ENCODE results near the gene MAP2K5.

The MAP2K5 gene

GRCh38 chr15:67521783-67522568 lies 20.5 kb upstream of the MAP2K5 start:
- DNase-seq = no peak

GRCh38 chr15:67523330-67523729 lies 19.2 kb upstream of the MAP2K5 start:
- no peak for DNase-seq

DNA sequence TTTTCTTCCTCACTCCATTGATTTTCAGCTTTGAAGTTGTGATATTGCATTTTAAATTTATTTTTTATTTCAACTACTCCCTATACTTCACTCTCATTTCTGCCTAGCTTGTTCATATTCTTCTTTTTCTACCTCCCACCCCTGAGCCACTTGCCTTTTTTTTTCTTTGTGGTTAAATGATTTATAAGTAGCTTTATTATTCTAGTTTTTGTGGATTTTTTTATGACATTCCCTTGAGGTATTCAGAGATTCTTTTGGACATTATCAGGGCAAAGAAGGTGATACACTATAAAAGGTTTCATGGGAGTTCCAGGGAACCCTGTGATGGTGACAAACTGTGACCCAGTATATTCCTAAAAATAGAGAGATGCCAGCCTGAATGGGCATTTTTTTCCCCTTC lies 18.3 kb upstream of the MAP2K5 start:
- no peak for DNase-seq

DNA sequence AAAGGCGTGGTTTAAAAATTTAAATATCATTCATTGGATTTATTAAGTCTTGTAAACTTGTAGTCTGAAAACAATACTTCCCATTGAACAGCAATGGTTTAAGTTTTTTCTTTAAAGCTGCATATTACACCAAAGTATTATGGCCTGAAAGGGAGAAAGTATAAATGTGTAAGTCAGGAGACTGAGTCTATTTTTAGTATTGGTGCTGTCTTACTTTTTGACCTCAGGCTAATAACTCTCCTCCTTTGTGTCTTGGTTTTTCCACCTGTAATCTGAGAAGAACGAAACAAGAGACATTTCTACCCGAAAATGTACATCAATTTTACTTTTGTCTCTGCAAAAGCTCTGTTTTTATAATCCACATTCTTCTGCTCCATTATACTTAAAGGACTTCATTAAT lies 14.0 kb upstream of the MAP2K5 start:
- no peak for DNase-seq

DNA sequence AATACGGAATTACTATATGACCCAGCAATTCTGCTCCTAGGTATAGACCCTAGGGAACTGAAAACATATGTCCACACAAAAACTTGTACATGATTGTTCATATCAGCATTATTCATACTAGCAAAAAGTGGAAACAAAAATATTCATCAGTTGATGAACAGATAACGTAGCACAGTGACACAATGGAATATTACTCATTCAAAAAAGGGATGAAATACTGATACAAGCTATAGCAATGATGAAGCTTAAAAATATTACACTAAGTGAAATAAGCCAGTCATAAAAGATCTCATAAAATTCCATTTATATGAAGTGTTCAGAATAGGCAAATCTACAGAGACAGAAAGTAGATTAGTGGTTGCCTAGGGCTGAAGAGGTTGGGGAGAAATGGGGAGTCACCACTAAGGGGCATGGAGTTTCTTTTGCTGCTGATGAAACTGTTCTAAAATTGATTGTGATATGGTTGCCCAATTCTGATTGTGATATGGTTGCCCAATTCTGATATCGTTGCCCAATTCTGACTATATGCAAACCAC lies 11.1 kb upstream of the MAP2K5 start:
- DNase-seq = no peak

GRCh38 chr15:67533873-67534272 lies 8.6 kb upstream of the MAP2K5 start:
- no peak for DNase-seq

DNA sequence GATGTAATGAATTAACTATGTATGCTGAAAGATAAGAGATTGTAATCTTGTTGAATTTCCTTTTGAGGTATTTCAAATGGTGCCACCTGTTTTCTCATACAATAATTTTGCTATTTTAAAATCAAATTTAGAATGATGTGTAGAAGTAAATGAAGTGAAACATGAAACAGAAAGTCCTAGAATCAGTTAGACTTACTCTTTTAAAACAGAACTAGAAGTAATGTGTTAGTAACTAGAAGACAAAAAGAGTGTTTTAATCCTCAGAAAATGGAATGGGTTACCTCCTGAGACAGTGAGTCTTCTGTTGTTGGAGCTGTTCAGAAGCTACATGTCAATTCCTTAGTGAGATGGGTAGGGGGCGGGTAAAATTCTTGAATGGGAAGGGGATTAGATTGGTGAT lies 8.1 kb upstream of the MAP2K5 start:
- no peak for DNase-seq

DNA sequence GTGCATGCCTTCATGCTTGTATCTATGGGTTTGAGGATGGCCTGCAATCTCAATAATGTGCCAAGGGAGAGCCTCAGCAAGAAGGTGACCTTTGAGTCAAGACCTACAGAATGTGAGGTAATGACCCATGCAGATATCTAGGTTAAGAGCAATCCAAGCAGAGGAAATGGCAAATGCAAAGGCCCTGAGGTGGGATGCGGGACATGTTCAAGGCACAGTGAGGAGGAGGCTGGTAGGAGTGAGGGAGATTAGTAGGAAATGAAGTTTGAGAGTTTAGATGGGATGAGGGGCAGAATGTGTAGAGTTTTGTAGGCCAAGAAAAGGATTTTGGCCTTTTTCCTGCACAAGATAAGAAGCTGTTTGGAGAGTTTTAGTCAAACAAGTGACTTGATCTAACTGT lies 4.7 kb upstream of the MAP2K5 start:
- DNase-seq = no peak

- no peak for DNase-seq
These were observed 830 bp downstream of the MAP2K5 start for GRCh38 chr15:67543348-67543718.

DNA sequence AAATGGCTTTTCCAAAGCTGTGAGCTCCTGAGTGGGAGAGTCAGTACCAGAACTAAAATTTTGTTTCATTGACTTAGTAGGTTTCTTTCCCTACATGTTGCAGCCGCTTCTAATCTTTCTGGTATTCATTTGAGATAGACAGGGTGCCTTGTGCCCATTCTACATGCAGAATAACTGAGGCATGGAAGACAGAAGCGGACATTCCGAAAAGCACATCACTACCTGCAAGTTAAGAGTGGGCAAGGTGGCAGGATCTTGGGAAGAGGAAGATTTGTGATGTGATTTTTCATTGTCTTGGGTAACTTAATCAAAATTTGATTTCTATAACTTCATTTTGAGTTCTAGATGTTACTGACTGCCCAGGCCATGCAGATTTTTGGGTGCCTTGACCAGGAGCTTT lies 2.0 kb downstream of the MAP2K5 start:
- no peak for DNase-seq

DNA sequence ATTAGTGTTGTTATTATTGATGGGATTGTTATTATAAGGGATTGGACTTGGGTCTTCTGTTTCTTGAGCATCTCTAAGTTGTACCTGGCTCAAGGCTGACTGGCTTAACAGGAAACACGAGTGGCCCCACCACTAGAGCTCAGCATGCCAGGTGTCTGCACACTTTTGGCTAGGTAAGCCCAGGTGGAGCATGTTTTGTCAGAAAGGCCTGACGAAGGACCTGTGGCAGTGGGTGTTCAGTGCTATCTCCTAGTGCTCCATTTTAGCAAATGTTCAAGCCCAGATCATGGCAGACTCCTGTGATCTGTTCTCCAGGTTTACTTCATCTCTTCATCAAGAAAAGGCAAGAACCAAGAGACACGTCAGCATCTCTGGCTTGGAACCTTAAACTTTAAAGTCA lies 3.4 kb downstream of the MAP2K5 start:
- no peak for DNase-seq

GRCh38 chr15:67547064-67547463 lies 4.6 kb downstream of the MAP2K5 start:
- no peak for DNase-seq

GRCh38 chr15:67547836-67548235 lies 5.3 kb downstream of the MAP2K5 start:
- no peak for DNase-seq

DNA sequence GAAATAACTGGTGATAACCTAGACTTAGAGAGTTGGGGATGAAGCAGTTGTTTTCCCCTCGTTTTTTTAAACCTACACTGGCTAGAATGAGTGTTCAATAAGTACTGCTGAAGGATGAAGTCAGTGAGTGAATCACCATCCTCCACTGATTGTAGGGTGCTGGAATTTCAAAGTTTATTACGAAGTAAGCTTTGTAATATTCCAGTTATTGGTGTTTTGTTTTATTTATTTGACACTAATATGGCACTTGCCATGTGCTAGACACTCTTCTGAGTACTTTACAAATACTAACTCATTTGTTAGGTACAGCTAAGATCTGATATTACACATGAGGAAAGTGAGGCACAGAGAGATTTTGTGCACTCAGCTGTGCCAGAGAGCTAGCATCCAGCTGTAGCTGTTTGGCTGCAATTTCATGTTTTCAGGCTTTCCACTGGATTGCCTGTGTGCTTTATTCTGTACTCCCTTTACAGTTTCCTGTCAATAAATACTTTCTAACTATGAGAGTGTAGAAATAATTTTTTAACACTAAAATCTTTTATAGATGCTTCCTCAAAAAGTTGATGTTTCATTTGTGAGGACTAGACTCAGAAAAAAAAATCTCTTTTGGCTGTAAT lies 5.8 kb downstream of the MAP2K5 start:
- DNase-seq = no peak

DNA sequence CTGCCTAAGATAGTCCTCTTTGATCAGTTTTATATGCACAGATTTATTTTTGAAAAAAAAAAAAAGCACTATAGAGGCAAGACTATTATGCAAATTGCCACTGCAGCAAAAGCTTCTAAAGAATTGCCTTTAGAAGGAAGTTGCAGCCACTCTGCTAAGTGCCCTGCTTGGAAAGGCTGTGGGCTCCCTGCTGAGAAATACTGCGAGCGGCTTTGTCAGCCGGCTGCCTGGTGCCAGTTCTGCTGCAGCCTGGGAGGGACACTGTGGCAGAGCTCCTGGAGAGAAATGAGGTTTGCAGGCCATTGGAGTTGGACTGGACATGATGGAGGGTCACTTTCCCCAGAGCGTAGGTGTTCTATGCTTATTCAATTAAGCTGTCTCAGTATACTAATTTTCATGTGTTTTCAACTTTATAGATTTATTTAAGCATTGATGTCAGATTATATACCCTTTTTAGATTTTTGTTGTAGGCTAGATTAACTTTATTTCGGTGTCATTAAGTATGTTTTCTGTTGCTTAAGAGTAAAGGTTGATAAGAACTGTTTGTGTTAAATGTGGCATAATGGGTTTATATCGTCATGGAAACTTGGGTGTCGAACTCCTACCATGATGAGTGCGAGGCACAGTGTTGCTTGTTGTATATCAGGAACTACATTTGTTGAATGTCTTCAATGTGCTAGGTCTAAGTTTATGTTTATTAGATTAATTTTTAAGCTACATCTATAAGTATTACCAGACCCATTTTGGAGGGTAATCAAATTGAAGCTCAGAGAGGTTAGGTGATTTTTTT lies 6.6 kb downstream of the MAP2K5 start:
- DNase-seq = no peak

- no peak for DNase-seq
These were observed 7.2 kb downstream of the MAP2K5 start for GRCh38 chr15:67549736-67550135.

- DNase-seq = no peak
These were observed 8.0 kb downstream of the MAP2K5 start for GRCh38 chr15:67550522-67550921.

- no peak for DNase-seq
These were observed 8.8 kb downstream of the MAP2K5 start for GRCh38 chr15:67551207-67551743.

GRCh38 chr15:67554580-67554979 lies 12.1 kb downstream of the MAP2K5 start:
- DNase-seq = no peak

- DNase-seq = no peak
These were observed 14.6 kb downstream of the MAP2K5 start for GRCh38 chr15:67556976-67557570.

DNA sequence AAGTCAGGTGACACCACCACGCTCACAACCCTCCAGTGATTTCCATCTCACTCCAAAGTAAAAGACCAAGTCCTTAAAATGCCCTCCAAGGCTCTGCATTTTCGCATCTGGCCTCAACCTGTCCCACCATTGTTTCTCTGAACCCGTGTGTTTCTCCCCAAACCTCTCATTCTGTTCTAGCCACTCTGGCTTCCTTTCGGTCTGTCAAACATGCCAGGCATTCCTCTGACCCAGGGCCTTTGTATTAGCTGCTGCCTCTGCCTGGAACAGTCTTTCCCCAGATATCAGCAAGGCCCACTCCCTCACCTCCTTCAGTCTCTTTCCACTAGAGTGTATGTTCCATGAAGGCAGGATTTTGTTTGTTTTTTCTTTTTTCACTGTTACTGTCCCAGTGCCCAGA lies 16.0 kb downstream of the MAP2K5 start:
- DNase-seq = no peak

DNA sequence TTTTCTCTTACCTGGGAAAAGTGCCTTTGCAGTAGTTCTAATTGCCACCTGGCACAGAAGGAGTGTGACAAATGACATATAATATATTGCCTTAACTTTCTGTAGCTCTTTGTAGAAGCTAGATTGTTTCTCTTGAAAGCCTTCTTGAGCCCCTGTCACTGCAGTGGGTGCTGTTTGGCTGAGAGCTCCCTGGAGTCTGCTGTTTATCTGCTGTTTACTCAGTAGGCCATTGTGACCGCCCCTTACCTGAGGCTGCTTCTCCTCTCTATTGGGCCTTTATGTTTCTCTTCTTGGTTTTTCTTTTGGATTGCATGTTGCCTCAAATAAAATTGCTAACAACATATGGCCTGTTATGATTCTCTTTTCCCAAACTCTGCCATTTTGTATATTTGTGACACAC lies 16.7 kb downstream of the MAP2K5 start:
- no peak for DNase-seq

DNA sequence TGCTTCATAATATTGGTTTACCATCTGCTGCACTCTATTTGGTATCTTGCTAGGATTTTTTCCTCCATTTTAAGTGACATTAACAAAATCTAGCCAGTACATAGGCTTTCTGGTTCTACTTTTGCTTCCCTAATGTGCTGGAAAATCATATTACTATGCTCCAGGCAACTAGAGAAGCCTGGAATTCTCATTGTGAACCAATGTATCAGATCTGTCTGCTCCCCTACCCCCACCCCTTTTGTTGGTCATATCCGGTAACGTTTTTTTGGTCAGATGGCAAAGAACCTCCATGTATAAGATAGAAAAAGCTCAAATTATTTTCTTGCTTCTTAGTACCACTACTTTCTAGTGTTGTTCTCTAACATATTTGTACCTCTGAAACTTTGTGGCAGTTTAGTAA lies 17.1 kb downstream of the MAP2K5 start:
- DNase-seq = no peak

Data from NCI-H187 treated with DMSO at 0.1 percent for 48 hours (cell line).